Stimulated activated CD8-positive, alpha-beta memory T cell treated with anti-CD3 and anti-CD28 coated beads, Interleukin-15, amount 100 ng/mL, for 1 hour (primary cell): ENCODE measurements around the gene CCDC88B.
"Not testable (repeated sequence)": the region's sequence is repeated elsewhere in the genome, so short reads cannot be mapped to it uniquely, and the experiment has no call there.

Experiments used
- DNase-seq: peaks from one replicate; pipeline ENCODE4 v3.0.0-alpha.2; 2020; ENCODE audit warnings: low read depth

The CCDC88B gene

DNA sequence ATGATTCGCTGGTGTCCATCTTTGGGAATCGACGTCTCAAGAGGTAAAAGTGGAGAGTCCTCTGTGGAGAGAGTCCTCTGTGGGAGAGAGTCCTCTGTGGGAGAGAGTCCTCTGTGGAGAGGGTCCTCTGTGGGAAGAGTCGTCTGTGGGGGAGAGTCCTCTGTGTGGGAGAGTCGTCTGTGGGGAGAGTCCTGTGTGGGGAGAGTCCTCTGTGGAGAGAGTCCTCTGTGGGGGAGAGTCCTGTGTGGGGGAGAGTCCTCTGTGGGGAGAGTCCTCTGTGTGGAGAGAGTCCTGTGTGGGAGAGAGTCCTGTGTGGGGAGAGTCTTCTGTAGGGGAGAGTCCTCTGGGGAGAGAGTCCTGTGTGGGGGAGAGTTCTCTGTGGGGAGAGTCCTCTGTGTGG lies 19.0 kb upstream of the CCDC88B start:
- no peak for DNase-seq

DNA sequence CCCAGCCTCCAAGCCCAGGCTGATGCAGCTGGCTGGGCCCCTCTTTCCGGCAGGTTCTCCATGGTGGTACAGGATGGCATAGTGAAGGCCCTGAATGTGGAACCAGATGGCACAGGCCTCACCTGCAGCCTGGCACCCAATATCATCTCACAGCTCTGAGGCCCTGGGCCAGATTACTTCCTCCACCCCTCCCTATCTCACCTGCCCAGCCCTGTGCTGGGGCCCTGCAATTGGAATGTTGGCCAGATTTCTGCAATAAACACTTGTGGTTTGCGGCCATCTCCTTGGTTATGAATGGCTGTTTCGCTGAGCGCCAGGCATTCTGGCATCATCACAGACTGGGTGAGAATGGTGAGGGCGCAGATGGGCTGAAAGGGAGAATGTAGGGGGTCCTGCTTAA lies 18.5 kb upstream of the CCDC88B start:
- no peak for DNase-seq

GRCh38 chr11:64322925-64323260 lies 17.1 kb upstream of the CCDC88B start:
- DNase-seq, result no peak

- DNase-seq, result no peak
Measured at GRCh38 chr11:64323373-64323772, 16.6 kb upstream of the CCDC88B start.

- not testable (repeated sequence) for DNase-seq
Measured at GRCh38 chr11:64323984-64324383, 16.0 kb upstream of the CCDC88B start.

- DNase-seq, result no peak
Measured at GRCh38 chr11:64324692-64325469, 15.1 kb upstream of the CCDC88B start.

DNA sequence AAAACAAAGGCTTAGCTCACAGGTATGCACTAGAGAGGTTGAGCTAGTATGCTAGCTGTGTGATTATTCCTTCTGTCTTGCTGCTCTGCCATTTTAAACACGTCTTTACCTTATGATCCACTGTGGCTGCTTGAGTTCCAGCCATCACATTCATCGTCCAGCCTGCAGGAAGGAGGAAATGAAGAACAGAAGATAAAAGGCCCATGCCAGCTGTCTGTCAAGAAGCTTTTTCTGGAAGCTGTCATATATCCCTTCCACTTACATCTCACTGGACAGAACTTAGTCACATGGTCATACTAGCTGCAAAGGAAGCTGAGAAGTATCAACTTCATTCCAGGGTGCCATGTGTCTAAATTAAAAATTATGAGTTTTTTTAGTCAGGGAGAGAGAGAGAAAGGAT lies 12.6 kb upstream of the CCDC88B start:
- no peak for DNase-seq

GRCh38 chr11:64327993-64328392 lies 12.0 kb upstream of the CCDC88B start:
- DNase-seq, result no peak

DNA sequence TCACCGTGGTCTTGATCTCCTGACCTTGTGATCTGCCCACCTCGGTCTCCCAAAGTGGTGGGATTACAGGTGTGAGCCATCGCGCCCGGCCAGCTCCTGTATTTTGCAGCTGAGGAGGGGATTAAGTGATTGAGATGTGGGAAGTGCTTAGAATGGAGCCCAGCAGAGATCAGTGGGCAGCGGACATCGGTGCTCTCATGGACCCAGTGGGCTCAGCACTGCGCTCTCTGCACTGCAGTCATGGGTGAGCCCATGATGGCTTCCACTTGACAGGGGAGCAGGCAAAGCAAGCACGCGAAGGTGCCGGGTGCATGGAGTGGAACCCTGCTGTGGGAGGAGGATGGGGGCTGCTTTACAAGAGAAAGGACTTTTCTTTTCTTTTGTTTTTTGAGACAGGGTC lies 9.1 kb upstream of the CCDC88B start:
- no peak for DNase-seq

DNA sequence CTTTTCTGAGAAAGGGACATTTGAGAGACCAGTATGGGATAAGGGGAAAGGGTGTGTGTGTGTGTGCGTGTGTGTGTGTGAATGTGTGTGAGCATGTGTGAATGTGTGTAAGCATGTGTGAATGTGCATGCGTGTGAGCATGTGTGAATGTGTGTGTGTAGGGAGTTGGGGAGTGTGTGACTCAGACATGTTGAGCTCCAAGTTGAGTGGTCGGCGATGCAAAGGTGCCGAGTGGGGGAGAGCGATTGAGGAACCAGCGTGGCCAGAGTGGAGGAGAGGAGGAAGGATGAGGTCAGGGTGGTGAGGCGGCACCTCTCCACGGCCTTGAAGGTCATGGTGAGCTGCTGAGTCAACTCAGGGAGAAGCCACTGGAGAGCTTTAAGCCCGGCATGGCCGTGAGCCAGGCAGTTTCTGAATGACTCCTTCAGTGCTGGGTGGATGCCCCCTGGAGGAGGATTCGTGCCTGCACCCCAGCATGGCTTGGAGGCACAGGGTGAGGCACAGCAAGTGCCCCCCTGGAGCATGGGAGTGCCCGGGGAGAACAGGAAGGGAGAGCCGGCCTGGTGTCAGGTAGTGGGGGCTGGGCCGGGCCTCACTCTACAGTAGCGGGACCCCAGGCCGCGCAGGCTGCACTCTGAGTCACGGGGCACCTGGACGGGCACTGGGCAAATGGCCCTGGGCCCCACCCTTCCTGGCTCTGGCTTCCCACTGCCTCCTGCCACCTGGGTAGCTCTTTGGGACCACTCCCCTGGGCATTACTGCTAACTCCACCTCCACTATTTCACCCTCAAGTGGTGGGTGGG lies 8.2 kb upstream of the CCDC88B start:
- peak; percentile 30 for DNase-seq

DNA sequence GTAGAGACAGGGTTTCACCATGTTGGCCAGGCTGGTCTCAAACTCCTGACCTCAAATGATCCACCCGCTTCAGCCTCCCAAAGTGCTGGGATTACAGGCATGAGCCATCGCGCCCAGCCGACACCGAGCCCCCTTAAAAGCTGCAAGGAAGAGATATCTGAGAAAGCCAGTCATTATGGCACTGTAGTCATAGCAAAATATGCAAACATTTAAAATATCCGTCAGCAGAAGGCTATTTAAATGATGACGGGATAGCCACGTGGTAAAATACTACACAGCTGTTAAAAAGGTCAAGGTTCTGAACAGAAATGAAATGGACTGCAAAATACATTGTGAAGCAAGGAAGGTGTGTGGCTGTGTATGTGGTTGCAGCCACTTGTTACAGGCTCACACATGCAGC lies 6.4 kb upstream of the CCDC88B start:
- DNase-seq, result no peak

DNA sequence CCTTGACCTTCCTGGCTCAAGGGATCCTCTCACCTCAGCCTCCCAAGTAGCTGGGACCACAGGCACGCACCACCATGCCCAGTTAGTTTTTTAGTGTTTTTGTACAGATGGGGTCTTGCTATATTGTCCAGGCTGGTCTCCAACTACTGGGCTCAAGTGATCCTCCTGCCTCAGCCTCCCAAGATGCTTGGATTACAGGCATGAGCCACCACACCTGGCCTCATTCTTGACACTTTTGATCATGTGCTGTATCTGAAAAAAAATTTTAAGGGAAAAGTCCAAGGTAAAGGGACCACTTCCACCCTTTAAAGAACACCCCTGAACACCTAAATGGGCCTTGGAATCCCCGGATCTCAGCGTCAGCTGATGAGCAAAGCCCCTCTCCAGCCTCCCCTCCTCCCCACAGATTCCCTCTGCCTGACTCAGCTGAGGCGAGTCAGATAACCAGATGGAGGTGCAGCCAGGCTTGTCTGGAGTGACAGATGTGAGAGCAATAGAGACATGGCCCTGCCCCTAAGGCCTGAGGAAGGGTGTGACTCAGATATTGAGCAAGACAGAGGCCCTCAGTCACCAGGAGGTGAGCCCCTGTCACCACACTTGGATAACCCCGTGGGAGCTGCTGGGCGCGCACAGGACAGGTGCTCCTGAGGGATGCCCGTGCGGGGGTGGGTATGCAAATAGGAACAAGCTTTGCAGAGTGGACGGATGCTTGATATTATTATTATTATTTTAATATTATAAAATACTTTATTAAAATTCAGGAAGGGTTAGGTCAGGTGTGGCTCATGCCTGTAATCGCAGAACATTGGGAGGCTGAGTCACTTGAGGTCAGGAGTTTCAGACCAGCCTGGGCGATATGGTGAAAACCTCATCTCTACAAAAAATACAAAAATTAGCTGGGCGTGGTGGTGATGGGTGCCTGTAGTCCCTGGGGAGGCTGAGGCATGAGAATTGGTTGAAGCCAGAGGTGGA lies 5.0 kb upstream of the CCDC88B start:
- no peak for DNase-seq

- no peak for DNase-seq
Measured at GRCh38 chr11:64337538-64338249, 2.3 kb upstream of the CCDC88B start.

DNA sequence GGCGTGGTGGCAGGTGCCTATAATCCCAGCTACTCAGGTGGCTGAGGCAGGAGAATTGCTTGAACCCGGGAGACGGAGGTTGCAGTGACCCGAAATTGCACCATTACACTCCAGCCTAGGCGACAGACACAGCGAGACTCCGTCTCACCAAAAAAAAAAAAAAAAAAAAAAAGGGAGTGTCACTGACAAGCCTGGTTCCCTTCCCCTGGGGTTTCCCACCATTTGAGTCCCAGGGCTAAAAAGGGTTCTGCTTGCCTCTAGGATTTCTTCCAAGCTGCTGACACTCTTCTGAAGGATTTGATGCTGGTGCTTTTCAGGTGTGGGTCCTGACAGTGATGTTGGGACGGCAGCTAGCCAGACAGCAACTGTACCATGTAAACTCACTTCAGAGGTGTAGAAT lies 1.3 kb upstream of the CCDC88B start:
- DNase-seq, result no peak

GRCh38 chr11:64339286-64339685 lies 718 bp upstream of the CCDC88B start:
- DNase-seq, result no peak

DNA sequence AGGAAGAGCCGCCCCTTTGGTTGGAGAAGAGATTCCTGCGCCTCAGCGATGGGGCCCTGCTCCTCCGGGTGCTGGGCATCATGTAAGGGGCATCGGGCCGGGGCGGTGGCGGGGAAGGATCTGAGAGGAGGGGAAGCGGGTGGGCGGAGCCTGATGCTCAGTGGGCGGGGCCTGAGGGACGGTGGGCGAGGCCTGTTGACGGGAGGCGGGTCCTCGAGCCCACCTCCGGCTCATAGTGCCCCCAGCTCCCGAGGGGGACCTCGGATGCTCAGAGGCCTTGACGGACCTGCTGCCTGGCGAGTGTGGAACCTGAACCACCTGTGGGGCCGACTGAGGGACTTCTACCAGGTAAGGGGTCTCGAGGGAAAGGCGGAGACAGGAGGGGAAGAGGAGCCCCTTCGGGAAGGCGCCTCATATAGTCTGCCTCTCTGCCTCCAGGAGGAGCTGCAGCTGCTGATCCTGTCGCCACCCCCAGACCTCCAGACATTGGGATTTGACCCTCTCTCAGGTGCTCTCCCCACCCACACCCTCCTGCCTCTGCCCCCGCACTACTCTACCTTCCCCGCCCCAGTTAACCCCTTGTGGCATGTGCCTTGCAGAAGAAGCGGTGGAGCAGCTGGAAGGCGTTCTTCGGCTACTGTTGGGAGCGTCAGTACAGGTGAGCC lies 799 bp downstream of the CCDC88B start:
- peak; percentile 76 for DNase-seq

- DNase-seq, result no peak
Measured at GRCh38 chr11:64341429-64341828, 1.4 kb downstream of the CCDC88B start.

DNA sequence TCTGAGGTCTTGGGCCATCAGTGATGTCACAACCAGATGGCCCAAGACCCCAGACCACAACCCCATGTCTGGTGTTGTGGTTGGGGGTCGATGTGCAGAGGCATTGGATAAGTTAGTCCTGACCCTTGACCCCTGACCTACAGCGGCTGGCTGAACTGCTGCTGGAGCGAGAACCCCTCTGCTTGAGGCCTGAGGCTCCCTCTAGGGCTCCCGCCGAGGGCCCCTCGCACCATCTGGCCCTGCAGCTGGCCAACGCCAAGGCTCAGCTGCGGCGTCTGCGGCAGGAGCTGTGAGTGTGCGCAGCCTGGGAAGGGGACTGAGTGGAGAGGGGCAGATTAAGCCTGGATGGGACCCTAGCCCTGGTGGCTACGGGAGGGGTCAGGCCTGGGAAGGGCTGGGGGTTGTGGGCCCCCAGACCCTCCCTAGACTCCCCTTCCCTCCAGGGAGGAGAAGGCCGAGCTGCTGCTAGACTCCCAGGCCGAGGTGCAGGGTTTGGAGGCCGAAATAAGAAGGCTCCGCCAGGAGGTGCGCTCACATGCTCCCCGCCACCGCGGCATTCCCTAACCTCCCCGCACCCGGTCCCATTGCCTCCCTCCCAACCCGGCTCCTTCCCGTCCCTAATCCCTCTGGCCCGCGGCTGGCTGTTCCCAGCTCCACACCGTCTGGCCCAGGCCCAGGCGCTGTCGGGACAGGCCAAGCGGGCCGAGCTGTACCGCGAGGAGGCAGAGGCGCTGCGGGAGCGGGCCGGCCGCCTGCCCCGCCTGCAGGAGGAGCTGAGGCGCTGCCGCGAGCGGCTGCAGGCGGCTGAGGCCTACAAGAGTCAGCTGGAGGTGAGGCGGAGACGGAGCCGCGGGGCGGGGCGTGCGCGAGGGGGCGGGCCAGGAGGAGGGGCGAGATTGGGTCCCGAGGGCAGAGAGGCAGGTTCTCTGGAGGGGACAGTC lies 2.1 kb downstream of the CCDC88B start:
- peak; percentile 82 for DNase-seq

DNA sequence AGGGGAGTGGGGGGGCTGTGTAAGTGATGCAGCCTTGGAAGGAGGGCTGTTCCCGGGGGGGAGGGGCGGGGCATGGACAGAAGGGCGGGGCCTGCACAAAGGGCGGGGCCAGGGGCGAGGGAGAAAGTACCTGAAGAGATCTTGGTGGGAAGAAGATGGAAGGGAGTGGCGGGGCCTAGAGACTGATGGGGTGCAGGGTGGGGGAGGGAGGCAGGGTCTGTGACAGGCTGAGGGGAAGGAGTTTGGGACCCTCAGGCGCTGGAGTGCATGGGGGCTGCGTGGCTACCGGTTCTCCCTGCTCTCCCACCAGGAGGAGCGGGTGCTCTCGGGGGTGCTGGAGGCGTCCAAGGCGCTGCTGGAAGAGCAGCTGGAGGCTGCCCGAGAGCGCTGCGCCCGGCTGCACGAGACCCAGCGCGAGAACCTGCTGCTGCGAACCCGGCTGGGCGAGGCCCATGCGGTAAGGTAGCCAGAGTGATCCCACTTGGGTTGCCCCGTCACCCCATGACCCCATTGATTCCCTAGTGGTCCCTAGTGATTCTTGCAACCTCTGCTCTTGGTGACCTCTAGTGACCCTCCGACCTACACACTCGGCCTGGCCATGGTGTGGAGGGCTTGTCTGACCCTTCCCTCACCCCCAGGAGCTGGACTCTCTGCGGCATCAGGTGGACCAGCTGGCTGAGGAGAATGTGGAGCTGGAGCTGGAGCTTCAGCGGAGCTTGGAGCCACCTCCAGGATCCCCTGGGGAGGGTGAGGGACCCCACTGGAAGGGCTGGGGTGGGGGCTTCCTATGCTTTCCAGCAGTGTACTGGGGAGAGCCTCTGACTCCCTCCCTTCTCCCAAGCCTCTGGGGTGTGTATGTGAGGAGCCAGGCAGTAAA lies 3.1 kb downstream of the CCDC88B start:
- DNase-seq, result no peak
